GM23248 (cell line): Measurements from ENCODE around the gene ASAH2. TPM values are rescaled to one million over a fixed set of nuclear protein-coding genes. Genes with fewer than 3 reads are reported as not detected.
"Not testable (repeated sequence)": the region's sequence is repeated elsewhere in the genome, so short reads cannot be mapped to it uniquely, and the experiment has no call there.

Source experiments
- DNase-seq: peaks from one replicate; pipeline ENCODE4 v3.0.0-alpha.2; 2015
- H2AFZ ChIP-seq: fragments of 200-600 bp; sonication (generic); 2 replicates; pipeline ENCODE4 v1.6.1; 2016; ENCODE audit warnings: antibody characterized with exemption
- H3F3A ChIP-seq: fragments of 200-600 bp; sonication (generic); 2 replicates; pipeline ENCODE4 v1.6.1; 2016; ENCODE audit warnings: mild to moderate bottlenecking, antibody characterized with exemption, mixed run types; ENCODE audit not compliant: insufficient read depth
- H3K27ac ChIP-seq: fragments of 200-600 bp; sonication (generic); 2 replicates; pipeline ENCODE4 v1.5.1; 2016; ENCODE audit warnings: mild to moderate bottlenecking
- H3K27me3 ChIP-seq: fragments of 200-600 bp; sonication (generic); replicated peaks from 2 replicates; pipeline ENCODE4 v1.6.1; 2016; ENCODE audit warnings: mild to moderate bottlenecking; ENCODE audit not compliant: insufficient read depth
- H3K36me3 ChIP-seq: fragments of 200-600 bp; sonication (generic); 2 replicates; pipeline ENCODE4 v1.6.1; 2016; ENCODE audit warnings: low read depth, mild to moderate bottlenecking
- H3K4me1 ChIP-seq: fragments of 200-600 bp; sonication (generic); 2 replicates; pipeline ENCODE4 v1.6.1; 2016; ENCODE audit warnings: mild to moderate bottlenecking; ENCODE audit not compliant: insufficient read depth
- H3K4me2 ChIP-seq: fragments of 200-600 bp; sonication (generic); one replicate; pipeline ENCODE4 v1.6.1; 2016; ENCODE audit warnings: mild to moderate bottlenecking; ENCODE audit not compliant: unreplicated experiment
- H3K4me3 ChIP-seq: fragments of 200-600 bp; sonication (generic); 2 replicates; pipeline ENCODE4 v1.5.1; 2016; ENCODE audit warnings: mild to moderate bottlenecking
- H3K79me2 ChIP-seq: fragments of 200-600 bp; sonication (generic); 2 replicates; pipeline ENCODE4 v1.6.1; 2016; ENCODE audit warnings: mild to moderate bottlenecking; ENCODE audit not compliant: insufficient read depth
- H3K9ac ChIP-seq: fragments of 200-600 bp; sonication (generic); 2 replicates; pipeline ENCODE4 v1.6.1; 2016; ENCODE audit warnings: mild to moderate bottlenecking
- H3K9me2 ChIP-seq: fragments of 200-600 bp; sonication (generic); 2 replicates; pipeline ENCODE4 v1.6.1; 2016; ENCODE audit warnings: mixed run types, mild to moderate bottlenecking, moderate library complexity; ENCODE audit not compliant: insufficient read depth
- H3K9me3 ChIP-seq: fragments of 200-600 bp; sonication (generic); one replicate; pipeline ENCODE4 v1.6.1; 2017; ENCODE audit warnings: low read depth
- H4K20me1 ChIP-seq: fragments of 200-600 bp; sonication (generic); 2 replicates; pipeline ENCODE4 v1.6.0; 2016; ENCODE audit not compliant: insufficient read depth
- EZH2 ChIP-seq: fragments of 200-600 bp; sonication (generic); IDR thresholded peaks from 2 replicates; pipeline ENCODE4 v1.6.1; 2018; ENCODE audit warnings: antibody characterized with exemption, mild to moderate bottlenecking; ENCODE audit not compliant: insufficient read depth, poor library complexity, severe bottlenecking
- EZH2phosphoT487 ChIP-seq: fragments of 200-600 bp; sonication (generic); IDR thresholded peaks from 2 replicates; pipeline ENCODE4 v1.6.1; 2018; ENCODE audit warnings: antibody characterized with exemption, moderate library complexity, mild to moderate bottlenecking, low read depth; ENCODE audit not compliant: insufficient read depth
- WGBS, 2 experiments: methylation state at CpG; one replicate each; pipeline ENCODE4 v1.1.6; 2015 to 2017; ENCODE audit warnings: low lambda C conversion rate in 2 of 2, low coverage in 1 of 2; ENCODE audit errors: missing lambda C conversion rate in 2 of 2; 5-methylcytosine and 5-hydroxymethylcytosine counted together
- in situ Hi-C: fragments of 300-500 bp; cut with MboI; formaldehyde crosslinking; loops from 2 replicates; pipeline ENCODE4 v1.15.0; 2020
- polyA plus RNA-seq: library from polyadenylated mRNA; unstranded; fragments of >200 nt; fragmentation: Nextera tagmentation; extraction: Ambion mirVana; gene quantifications from 2 replicates; pipeline ENCODE4 v1.2.1, GENCODE V29; 2016
- total RNA-seq: library from RNA; depleted of rRNA; stranded (reverse); fragments of >200 nt; shearing (Covaris generic); gene quantifications from 2 replicates; pipeline ENCODE4 v1.2.3, GENCODE V29; 2014

The ASAH2 gene
- total and polyA plus RNA-seq, 2 experiments from 2014 or later = 1.8 to 3.5 TPM

GRCh38 chr10:50279489-50279888 is 28.2 kb upstream of the ASAH2 start:
- no peak for TF ChIP-seq EZH2phosphoT487
- TF ChIP-seq EZH2 = no peak

GRCh38 chr10:50275650-50276235 is 24.4 kb upstream of the ASAH2 start:
- in situ Hi-C loops = no loop called here
- H3K4me1 ChIP-seq = no peaks in the 10 kb centered on the region
- no peaks in the 10 kb centered on the region for H3K9me2 ChIP-seq
- no peak overlapping the region for H3K9ac ChIP-seq
- H3K36me3 ChIP-seq = no peaks in the 10 kb centered on the region
- no peak overlapping the region for H2AFZ ChIP-seq
- H3K27me3 ChIP-seq = peaks cover 25% of the 10 kb centered on the region
- H3K79me2 ChIP-seq = no peaks in the 10 kb centered on the region
- WGBS, 2 experiments = 34 to 43% methylated on average over 3 of the region's 3 CpGs
- no peaks in the 10 kb centered on the region for H4K20me1 ChIP-seq
- no peaks in the 10 kb centered on the region for H3K9me3 ChIP-seq
- no peak overlapping the region for H3K27ac ChIP-seq
- no peak overlapping the region for H3K4me3 ChIP-seq
- no peaks in the 10 kb centered on the region for H3F3A ChIP-seq
- TF ChIP-seq EZH2 (no peak), EZH2phosphoT487 (no peak)
- H3K4me2 ChIP-seq = no peak overlapping the region
- peak; percentile 47 for DNase-seq

More at GRCh38 chr10:50279489-50279888, 28.2 kb upstream of the ASAH2 start:
- H2AFZ ChIP-seq = no peak overlapping the region
- H3K9ac ChIP-seq = no peak overlapping the region
- no peaks in the 10 kb centered on the region for H3K36me3 ChIP-seq
- H3K9me2 ChIP-seq = no peaks in the 10 kb centered on the region
- no peaks in the 10 kb centered on the region for H3F3A ChIP-seq
- no peaks in the 10 kb centered on the region for H3K9me3 ChIP-seq
- 58 to 61% methylated on average over 5 of the region's 5 CpGs for WGBS, 2 experiments
- H3K27ac ChIP-seq = no peak overlapping the region
- H3K4me3 ChIP-seq = no peak overlapping the region
- H3K4me2 ChIP-seq = no peak overlapping the region
- in situ Hi-C loops = no loop called here
- peaks cover 25% of the 10 kb centered on the region for H3K27me3 ChIP-seq
- no peaks in the 10 kb centered on the region for H4K20me1 ChIP-seq
- H3K4me1 ChIP-seq = no peaks in the 10 kb centered on the region
- H3K79me2 ChIP-seq = no peaks in the 10 kb centered on the region
- no peak for DNase-seq

DNA sequence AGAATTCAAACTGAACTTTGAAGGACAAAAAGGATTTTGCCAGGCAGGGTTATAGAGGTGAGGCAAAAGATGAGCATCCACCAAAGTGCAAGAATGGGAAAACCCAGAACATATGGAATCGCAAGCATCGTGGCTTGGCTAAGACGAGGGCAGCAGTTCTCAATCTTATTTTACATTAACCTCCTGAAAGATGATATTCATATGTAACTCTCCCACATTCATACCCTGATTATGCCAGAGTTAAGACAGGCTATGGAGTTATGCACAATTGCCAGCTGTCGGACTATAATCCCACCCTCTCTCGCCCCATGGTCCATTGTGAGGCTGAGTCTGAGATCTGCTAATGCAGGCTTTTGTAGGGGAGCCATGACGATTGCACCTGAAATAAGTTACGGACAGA is 21.2 kb upstream of the ASAH2 start:
- H3K36me3 ChIP-seq = no peaks in the 10 kb centered on the region
- no peak overlapping the region for H3K9ac ChIP-seq
- H4K20me1 ChIP-seq = no peaks in the 10 kb centered on the region
- H2AFZ ChIP-seq = no peak overlapping the region
- H3K4me3 ChIP-seq = no peak overlapping the region
- H3K27ac ChIP-seq = no peak overlapping the region
- peaks cover 11% of the 10 kb centered on the region for H3K27me3 ChIP-seq
- H3K79me2 ChIP-seq = no peaks in the 10 kb centered on the region
- 84 to 90% methylated on average over 7 of the region's 7 CpGs for WGBS, 2 experiments
- no peaks in the 10 kb centered on the region for H3K9me2 ChIP-seq
- no peak overlapping the region for H3K4me2 ChIP-seq
- in situ Hi-C loops = no loop called here
- no peak for DNase-seq
- no peaks in the 10 kb centered on the region for H3K9me3 ChIP-seq
- no peaks in the 10 kb centered on the region for H3F3A ChIP-seq
- no peak for TF ChIP-seq EZH2
- TF ChIP-seq EZH2phosphoT487 = no peak
- H3K4me1 ChIP-seq = no peaks in the 10 kb centered on the region

DNA sequence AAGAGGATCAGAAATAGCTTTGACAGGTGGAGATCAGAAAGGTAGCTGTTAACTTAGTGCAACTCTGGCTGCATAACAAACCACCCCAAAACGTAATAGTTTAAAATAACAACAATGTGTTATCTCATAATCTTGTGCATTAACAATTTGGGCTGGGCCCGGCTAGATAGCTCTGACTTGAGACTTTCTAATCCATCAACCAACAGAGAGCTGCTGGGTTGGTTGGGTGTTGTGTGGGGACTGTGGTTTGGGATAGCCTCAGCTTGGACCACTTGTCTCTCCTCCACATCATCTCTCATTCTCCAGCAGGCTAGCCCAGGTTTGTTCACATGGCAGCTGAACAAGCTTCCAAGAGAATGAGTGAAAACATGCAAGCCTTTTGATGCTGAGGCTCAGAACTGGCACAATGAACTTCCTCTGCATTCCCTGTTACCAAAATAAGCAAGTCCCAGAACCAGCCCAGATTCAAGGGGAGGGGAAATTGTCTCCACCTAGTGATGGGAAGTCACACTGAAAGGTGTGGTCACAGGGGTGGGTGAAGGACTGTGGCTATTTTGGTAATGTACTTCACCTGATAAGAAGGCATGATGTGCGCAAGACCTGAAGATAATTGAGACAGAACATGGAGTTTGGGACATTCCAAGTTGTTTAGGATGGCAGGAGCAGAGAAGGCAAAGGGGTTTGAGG is 20.4 kb upstream of the ASAH2 start:
- no peaks in the 10 kb centered on the region for H3K36me3 ChIP-seq
- H3K4me2 ChIP-seq = no peak overlapping the region
- no peak overlapping the region for H3K27ac ChIP-seq
- in situ Hi-C loops = no loop called here
- peaks cover 7% of the 10 kb centered on the region; the same call in 1 of the 2 replicates for H3K27me3 ChIP-seq
- no peak overlapping the region for H3K9ac ChIP-seq
- 53 to 63% methylated on average over 3 of the region's 3 CpGs for WGBS, 2 experiments
- no peaks in the 10 kb centered on the region for H3K9me2 ChIP-seq
- H3K79me2 ChIP-seq = no peaks in the 10 kb centered on the region
- TF ChIP-seq EZH2 (no peak), EZH2phosphoT487 (no peak)
- H4K20me1 ChIP-seq = no peaks in the 10 kb centered on the region
- no peak overlapping the region for H2AFZ ChIP-seq
- no peaks in the 10 kb centered on the region for H3K4me1 ChIP-seq
- no peak for DNase-seq
- no peaks in the 10 kb centered on the region for H3F3A ChIP-seq
- H3K9me3 ChIP-seq = no peaks in the 10 kb centered on the region
- H3K4me3 ChIP-seq = no peak overlapping the region

GRCh38 chr10:50267877-50268276 is 16.6 kb upstream of the ASAH2 start:
- WGBS, 2 experiments = 73 to 78% methylated on average over 3 of the region's 3 CpGs
- H3K79me2 ChIP-seq, H3K27ac ChIP-seq, H3K9me2 ChIP-seq, H2AFZ ChIP-seq, H3K4me3 ChIP-seq, H4K20me1 ChIP-seq, DNase-seq, H3K9me3 ChIP-seq, H3K36me3 ChIP-seq, H3K4me1 ChIP-seq, H3F3A ChIP-seq, H3K4me2 ChIP-seq, H3K9ac ChIP-seq, in situ Hi-C loops: not testable (repeated sequence)
- peaks cover 13% of the 10 kb centered on the region for H3K27me3 ChIP-seq

- H3K4me2 ChIP-seq, H3K9ac ChIP-seq, H3F3A ChIP-seq, H3K9me2 ChIP-seq, H4K20me1 ChIP-seq, H3K36me3 ChIP-seq, H3K9me3 ChIP-seq, H3K4me1 ChIP-seq, H3K27ac ChIP-seq, DNase-seq, H3K79me2 ChIP-seq, H2AFZ ChIP-seq, H3K4me3 ChIP-seq, in situ Hi-C loops: not testable (repeated sequence)
- peaks cover 20% of the 10 kb centered on the region for H3K27me3 ChIP-seq
- WGBS, 2 experiments = 68 to 71% methylated on average over 8 to 10 of the region's 10 CpGs
Observed at GRCh38 chr10:50262625-50263024, 11.3 kb upstream of the ASAH2 start.
